Activated CD8-positive, alpha-beta memory T cell treated with anti-CD3 and anti-CD28 coated beads for 24 hours (primary cell): Measurements from ENCODE around the gene LYST.
A peak's percentile ranks its signal among the peaks of the same experiment; 100 is the strongest.
"Not testable (repeated sequence)": the region's sequence is repeated elsewhere in the genome, so short reads cannot be mapped to it uniquely, and the experiment has no call there.

Experiments used
- DNase-seq: peaks from one replicate; pipeline ENCODE4 v3.0.0-alpha.2; 2020

The LYST gene

DNA sequence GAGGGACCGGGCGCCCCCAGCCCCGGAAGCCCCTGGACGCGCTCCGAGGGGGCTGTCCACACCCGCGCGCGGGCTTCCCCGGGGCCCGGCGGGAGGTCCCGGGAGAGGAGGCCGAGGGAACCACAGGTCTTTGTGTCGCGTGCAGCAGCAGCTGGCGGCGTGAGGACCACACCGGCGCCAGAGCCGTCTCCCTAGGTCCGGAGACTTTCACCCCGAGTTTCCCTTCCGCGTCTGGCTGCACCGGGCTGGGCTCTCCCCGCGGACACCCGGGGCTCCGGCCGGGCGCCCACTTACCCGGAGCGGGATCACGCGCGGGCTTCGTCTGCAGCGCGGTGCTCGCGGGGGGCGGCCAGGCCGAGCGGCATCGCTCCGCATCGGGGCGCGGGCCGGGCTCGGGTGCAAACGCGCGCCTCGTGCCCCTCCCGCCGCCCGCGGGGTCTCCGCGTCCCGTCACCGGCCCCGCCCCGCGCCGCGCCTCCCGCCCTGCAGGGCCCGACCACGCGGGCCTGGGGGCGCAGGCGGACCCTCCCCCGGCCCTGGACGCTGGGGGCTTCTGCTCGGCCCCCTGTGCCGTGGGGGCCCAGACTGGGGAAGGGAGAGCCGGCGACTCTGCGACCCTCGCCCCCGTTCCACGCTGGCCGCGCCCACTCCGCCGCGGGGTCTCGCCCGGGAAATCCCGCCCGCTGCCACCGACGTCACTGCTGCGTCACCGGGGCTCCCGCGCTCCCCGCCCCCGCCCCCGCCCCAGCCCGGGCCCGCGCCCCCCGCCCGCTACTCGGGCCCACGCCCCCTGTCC is 217.1 kb downstream of the LYST start, which contains the start of gene GNG4:
GNG4 (minus strand) TSS at position 417 of the 796 bp plus-strand sequence. CDS start 65,946 bp downstream, outside the sequence.
- DNase-seq, result peak; percentile 67

DNA sequence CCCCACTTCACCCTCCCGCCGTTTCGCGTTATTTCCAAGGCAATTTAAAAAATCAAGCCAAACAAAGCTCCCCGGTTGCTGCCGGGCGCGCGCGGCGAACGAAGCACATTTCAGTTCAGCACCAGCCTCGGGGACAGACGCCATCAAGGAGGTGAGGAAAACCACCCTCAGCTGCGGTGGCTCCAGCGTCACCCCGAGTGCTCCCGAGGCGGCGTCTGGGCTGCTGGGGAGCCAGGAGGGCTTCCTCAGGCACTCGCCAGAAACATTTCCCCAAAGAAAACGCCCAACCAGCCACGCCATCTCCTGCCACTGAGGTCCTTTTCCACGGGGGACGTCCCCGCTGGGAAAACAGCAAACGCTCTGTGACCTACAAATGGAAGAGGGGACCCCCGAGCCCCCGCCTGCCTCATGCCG is 217.7 kb downstream of the LYST start:
- DNase-seq, result peak; percentile 77

GRCh38 chr1:235648407-235648907 is 218.2 kb downstream of the LYST start:
- peak; percentile 59 for DNase-seq

DNA sequence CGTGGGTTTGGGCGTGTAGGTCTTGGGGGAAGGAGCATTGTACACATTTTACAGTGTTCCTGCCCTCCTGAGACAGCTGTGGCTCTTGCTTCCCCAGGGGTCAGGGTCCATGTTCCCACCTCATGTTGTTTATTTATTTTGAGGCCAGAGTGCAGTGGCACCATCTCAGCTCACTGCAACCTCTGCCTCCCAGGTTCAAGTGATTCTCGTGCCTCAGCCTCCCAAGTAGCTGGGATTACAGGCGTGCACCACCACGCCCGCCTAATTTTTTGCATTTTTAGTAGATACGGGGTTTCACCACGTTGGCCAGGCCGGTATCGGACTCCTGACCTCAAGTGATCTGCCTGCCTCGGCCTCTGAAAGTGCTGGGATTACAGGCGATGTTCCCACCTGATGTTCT is 219.2 kb downstream of the LYST start:
- not testable (repeated sequence) for DNase-seq

DNA sequence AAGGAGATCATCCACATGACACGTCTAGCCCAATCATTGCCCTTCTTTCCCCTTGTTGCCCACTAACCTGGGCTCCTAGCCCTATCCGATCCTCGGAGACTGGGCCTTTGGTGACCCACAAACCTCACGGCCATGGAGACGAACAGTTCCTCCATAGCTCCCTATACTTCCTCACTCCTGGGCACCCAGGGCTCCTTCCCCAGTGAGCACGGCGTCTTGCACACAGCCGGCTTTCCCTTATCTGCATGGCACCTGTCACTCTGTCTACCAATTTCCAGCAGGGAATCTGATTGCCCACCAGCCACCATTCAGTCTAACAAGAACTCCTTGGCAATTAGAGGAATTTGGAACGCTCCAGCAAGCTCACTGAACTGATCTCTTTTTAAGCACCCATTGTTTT is 220.2 kb downstream of the LYST start:
- DNase-seq, result peak; percentile 41

- peak; percentile 51 for DNase-seq
These were observed 221.9 kb downstream of the LYST start for GRCh38 chr1:235644693-235645305.

GRCh38 chr1:235643837-235644692 is 222.6 kb downstream of the LYST start:
- peak; percentile 53 for DNase-seq

DNA sequence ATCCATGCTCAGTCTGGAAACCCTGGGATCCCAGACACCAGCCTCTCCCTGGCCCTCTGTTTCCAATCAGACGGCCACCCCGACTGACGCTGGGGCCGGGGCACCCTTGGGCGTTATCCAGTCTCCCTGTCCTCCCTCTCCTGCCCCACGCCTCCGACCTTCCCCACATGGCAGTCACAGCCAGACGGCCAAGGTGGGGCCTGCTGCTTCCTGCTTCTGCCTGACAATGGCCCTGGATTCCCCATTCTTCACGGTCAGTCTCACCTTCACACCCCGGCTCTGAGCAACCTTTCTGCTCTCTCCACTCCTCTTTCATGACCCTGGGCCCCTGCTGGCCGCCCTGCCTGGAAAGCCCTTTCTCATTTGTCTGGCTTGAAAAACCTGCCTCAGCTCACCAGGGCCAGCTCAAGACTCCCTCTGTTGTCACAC is 223.7 kb downstream of the LYST start:
- DNase-seq, result no peak

GRCh38 chr1:235642011-235642942 is 224.4 kb downstream of the LYST start:
- DNase-seq, result peak; percentile 82

GRCh38 chr1:235640580-235640979 is 226.1 kb downstream of the LYST start:
- peak; percentile 49 for DNase-seq

GRCh38 chr1:235639226-235640205 is 227.2 kb downstream of the LYST start:
- peak; percentile 44 for DNase-seq

GRCh38 chr1:235638612-235639011 is 228.1 kb downstream of the LYST start:
- peak; percentile 7 for DNase-seq

DNA sequence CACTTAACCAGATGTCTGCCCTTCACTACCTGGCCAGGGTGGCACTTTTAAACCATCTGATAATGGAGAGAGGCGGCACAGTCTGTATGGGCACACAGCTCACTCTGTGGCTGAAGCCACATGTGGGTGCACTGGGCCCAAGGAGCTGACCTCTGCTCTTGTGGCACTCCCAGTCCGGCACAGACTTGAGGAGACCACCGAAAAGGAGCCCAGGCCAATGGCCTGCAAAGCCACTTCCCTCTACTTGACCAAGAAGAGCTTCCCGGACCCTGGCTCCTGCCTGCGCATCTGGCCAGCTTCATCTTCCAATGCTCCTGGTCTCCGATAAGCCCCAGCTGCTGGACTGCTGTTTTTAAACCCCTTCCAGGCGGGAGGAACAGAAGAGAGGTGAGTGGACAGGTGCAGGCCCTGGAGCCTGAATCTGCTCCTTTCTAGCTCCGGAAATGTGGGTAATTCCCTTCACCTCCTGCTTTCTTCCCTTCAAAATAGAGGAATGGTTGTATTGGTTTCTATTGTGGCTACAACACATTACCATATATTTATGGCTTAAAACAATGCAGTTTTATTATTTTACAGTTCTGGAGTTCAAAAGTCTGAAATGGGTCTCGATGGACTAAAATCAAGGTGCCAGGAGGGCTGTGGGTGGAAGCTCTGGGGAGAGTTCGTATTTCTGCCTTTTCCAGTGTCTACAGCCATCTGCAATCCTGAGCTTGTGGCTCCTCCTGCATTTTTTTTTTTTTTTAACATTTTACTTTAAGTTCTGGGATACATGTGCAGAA is 228.8 kb downstream of the LYST start:
- no peak for DNase-seq

- no peak for DNase-seq
These were observed 230.6 kb downstream of the LYST start for GRCh38 chr1:235635938-235636662.

GRCh38 chr1:235632506-235633401 is 234.0 kb downstream of the LYST start:
- no peak for DNase-seq

DNA sequence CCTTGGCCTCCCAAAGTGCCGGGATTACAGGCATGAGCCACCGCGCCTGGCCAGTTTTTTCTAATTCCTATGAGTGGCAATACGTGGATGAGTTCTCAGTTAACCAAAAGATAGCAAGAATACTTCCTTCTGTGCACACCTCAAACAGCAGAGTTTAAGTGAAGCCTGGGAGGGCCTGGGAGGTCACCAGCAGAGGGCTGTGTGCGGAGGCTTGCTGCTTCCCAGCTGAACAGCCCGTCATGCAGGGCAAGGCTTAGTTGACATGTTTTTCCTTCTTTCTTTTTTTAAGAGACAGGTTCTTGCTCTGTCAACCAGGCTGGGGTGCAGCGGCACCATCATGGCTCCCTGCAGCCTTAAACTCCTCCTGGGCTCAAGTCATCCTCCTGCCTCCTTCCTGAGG is 234.9 kb downstream of the LYST start:
- no peak for DNase-seq

GRCh38 chr1:235628316-235629005 is 238.2 kb downstream of the LYST start:
- no peak for DNase-seq
